ENCODE measurements around the gene FDX2.

- no peak for TF ChIP-seq POLR2A (IDR thresholded peaks at IDR 0.05)
- TF ChIP-seq, protein P1, sequence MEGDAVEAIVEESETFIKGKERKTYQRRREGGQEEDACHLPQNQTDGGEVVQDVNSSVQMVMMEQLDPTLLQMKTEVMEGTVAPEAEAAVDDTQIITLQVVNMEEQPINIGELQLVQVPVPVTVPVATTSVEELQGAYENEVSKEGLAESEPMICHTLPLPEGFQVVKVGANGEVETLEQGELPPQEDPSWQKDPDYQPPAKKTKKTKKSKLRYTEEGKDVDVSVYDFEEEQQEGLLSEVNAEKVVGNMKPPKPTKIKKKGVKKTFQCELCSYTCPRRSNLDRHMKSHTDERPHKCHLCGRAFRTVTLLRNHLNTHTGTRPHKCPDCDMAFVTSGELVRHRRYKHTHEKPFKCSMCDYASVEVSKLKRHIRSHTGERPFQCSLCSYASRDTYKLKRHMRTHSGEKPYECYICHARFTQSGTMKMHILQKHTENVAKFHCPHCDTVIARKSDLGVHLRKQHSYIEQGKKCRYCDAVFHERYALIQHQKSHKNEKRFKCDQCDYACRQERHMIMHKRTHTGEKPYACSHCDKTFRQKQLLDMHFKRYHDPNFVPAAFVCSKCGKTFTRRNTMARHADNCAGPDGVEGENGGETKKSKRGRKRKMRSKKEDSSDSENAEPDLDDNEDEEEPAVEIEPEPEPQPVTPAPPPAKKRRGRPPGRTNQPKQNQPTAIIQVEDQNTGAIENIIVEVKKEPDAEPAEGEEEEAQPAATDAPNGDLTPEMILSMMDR (IDR thresholded peaks at IDR 0.05) = no peak
These were observed 26.5 kb downstream of the FDX2 start for GRCh38 chr19:10289167-10289835.
